WTC11 (cell line): ENCODE measurements around the gene TIMMDC1. TPM values are rescaled to one million over a fixed set of nuclear protein-coding genes. Genes with fewer than 3 reads are reported as not detected.

ENCODE experiments used
- ATAC-seq: fragments of 200-7000 bp; cut with Tn5 transposase; 2 replicates; pipeline ENCODE4 v1.10.0; 2021; ENCODE audit warnings: mild to moderate bottlenecking, moderate library complexity
- CTCF ChIA-PET: fragments of 300-600 bp; sonication (Branson Sonifier 250); formaldehyde crosslinking; loops from one replicate; lab custom pipeline; 2021; ENCODE audit warnings: antibody characterized with exemption; lab: Charles Lee
- POLR2A ChIA-PET: fragments of 350-600 bp; sonication (Branson Sonifier 250); formaldehyde crosslinking; loops from one replicate; lab custom pipeline; 2021; ENCODE audit warnings: antibody characterized with exemption; lab: Charles Lee
- DNase-seq: peaks from one replicate; pipeline ENCODE4 v3.0.0; 2021; ENCODE audit warnings: low spot score
- H3K27ac Mint-ChIP-seq: 2 replicates; pipeline ENCODE4 v1.8.0; 2021; ENCODE audit warnings: mixed read lengths
- H3K27me3 Mint-ChIP-seq: 2 replicates; pipeline ENCODE4 v1.8.0; 2021; ENCODE audit warnings: low read depth, mild to moderate bottlenecking, moderate library complexity, mixed read lengths
- H3K36me3 Mint-ChIP-seq: 2 replicates; pipeline ENCODE4 v1.8.0; 2021; ENCODE audit warnings: mixed read lengths
- H3K4me1 Mint-ChIP-seq: 2 replicates; pipeline ENCODE4 v1.8.0; 2022; ENCODE audit warnings: mixed read lengths
- H3K4me3 Mint-ChIP-seq: 2 replicates; pipeline ENCODE4 v1.8.0; 2021; ENCODE audit warnings: mild to moderate bottlenecking, moderate library complexity, mixed read lengths
- H3K9me3 Mint-ChIP-seq: 2 replicates; pipeline ENCODE4 v1.8.0; 2021; ENCODE audit warnings: mixed read lengths
- AFF4 ChIP-seq: sonication (generic); formaldehyde crosslinking; IDR thresholded peaks from 2 replicates; pipeline ENCODE4 v1.8.1; 2023; ENCODE audit warnings: mild to moderate bottlenecking, missing genetic modification reagents, borderline replicate concordance
- ARID4B ChIP-seq: sonication (generic); formaldehyde crosslinking; IDR thresholded peaks from 2 replicates; pipeline ENCODE4 v1.8.0; 2023; ENCODE audit warnings: missing genetic modification reagents, mild to moderate bottlenecking, borderline replicate concordance
- ATF2 ChIP-seq: sonication (generic); formaldehyde crosslinking; IDR thresholded peaks from 2 replicates; pipeline ENCODE4 v1.8.1; 2022; ENCODE audit warnings: low read depth, missing genetic modification reagents, borderline replicate concordance
- CDX4 ChIP-seq: fragments of 250-450 bp; sonication (Bioruptor Pico); IDR thresholded peaks from 2 replicates; pipeline ENCODE4 v1.9.0; 2021; ENCODE audit warnings: moderate library complexity, mild to moderate bottlenecking, inconsistent platforms, borderline replicate concordance
- CREB1 ChIP-seq: sonication (generic); formaldehyde crosslinking; IDR thresholded peaks from 2 replicates; pipeline ENCODE4 v1.8.0; 2023; ENCODE audit warnings: mild to moderate bottlenecking, missing genetic modification reagents
- ERG ChIP-seq: fragments of 250-450 bp; sonication (Bioruptor Pico); IDR thresholded peaks from 2 replicates; pipeline ENCODE4 v1.8.0; 2021; ENCODE audit warnings: mild to moderate bottlenecking
- ETV6 ChIP-seq: sonication (generic); formaldehyde crosslinking; IDR thresholded peaks from 2 replicates; pipeline ENCODE4 v1.8.1; 2022; ENCODE audit warnings: mild to moderate bottlenecking, missing genetic modification reagents
- IRF1 ChIP-seq: sonication (generic); formaldehyde crosslinking; IDR thresholded peaks from 2 replicates; pipeline ENCODE4 v1.8.0; 2023; ENCODE audit warnings: missing genetic modification reagents
- IRF2 ChIP-seq: sonication (generic); formaldehyde crosslinking; IDR thresholded peaks from 2 replicates; pipeline ENCODE4 v1.8.0; 2022; ENCODE audit warnings: low read depth, missing genetic modification reagents, borderline replicate concordance
- MAX ChIP-seq: sonication (generic); formaldehyde crosslinking; IDR thresholded peaks from 2 replicates; pipeline ENCODE4 v1.8.0; 2022; ENCODE audit warnings: mild to moderate bottlenecking, missing genetic modification reagents
- NR1H2 ChIP-seq: sonication (generic); formaldehyde crosslinking; IDR thresholded peaks from 2 replicates; pipeline ENCODE4 v1.9.0; 2021; ENCODE audit warnings: mild to moderate bottlenecking, moderate library complexity, missing genetic modification reagents
- PRRX2 ChIP-seq: fragments of 250-450 bp; sonication (Bioruptor Pico); IDR thresholded peaks from 2 replicates; pipeline ENCODE4 v1.8.0; 2021; ENCODE audit warnings: mild to moderate bottlenecking
- SMAD3 ChIP-seq: sonication (generic); formaldehyde crosslinking; IDR thresholded peaks from 2 replicates; pipeline ENCODE4 v1.8.0; 2022; ENCODE audit warnings: missing genetic modification reagents, mild to moderate bottlenecking, borderline replicate concordance
- TP53 ChIP-seq: sonication (generic); formaldehyde crosslinking; IDR thresholded peaks from 2 replicates; pipeline ENCODE4 v1.8.1; 2023; ENCODE audit warnings: mild to moderate bottlenecking, missing genetic modification reagents
- ZBTB21 ChIP-seq: sonication (generic); formaldehyde crosslinking; IDR thresholded peaks from 2 replicates; pipeline ENCODE4 v1.8.1; 2023; ENCODE audit warnings: mild to moderate bottlenecking, missing genetic modification reagents, borderline replicate concordance
- ZNF121 ChIP-seq: sonication (generic); formaldehyde crosslinking; IDR thresholded peaks from 2 replicates; pipeline ENCODE4 v1.8.0; 2023; ENCODE audit warnings: missing genetic modification reagents
- ZNF317 ChIP-seq: sonication (generic); formaldehyde crosslinking; IDR thresholded peaks from 2 replicates; pipeline ENCODE4 v1.8.1; 2023; ENCODE audit warnings: low read depth, mild to moderate bottlenecking, moderate library complexity, missing genetic modification reagents, borderline replicate concordance
- total RNA-seq: library from RNA; stranded (reverse); gene quantifications from 3 replicates; pipeline ENCODE4 v1.2.3, GENCODE V29; 2021

TIMMDC1 gene
- total RNA-seq, 1 experiment from 2014 or later: 114 TPM

- TF ChIP-seq ARID4B (CRISPR knock-in tag) (no peak), ZNF121 (CRISPR knock-in tag) (no peak), NR1H2 (CRISPR knock-in tag) (no peak), IRF1 (CRISPR knock-in tag) (no peak)
Measured at GRCh38 chr3:119529883-119530282, 31.5 kb downstream of the TIMMDC1 start (continued).

- ATAC-seq: no peak
- H3K4me3 Mint-ChIP-seq: no peak overlapping the region
- POLR2A ChIA-PET: no interaction called here
Measured at GRCh38 chr3:119530456-119530855, 32.1 kb downstream of the TIMMDC1 start.

More at GRCh38 chr3:119530456-119530855, 32.1 kb downstream of the TIMMDC1 start:
- CTCF ChIA-PET: no interaction called here
- no peak for DNase-seq
- H3K4me1 Mint-ChIP-seq: peaks cover 2% of the 10 kb centered on the region
- no peaks in the 10 kb centered on the region for H3K9me3 Mint-ChIP-seq
- no peaks in the 10 kb centered on the region for H3K36me3 Mint-ChIP-seq
- no peaks in the 10 kb centered on the region for H3K27me3 Mint-ChIP-seq
- TF ChIP-seq ETV6 (CRISPR knock-in tag) (no peak), ZNF317 (CRISPR knock-in tag) (no peak), ZBTB21 (CRISPR knock-in tag) (no peak), AFF4 (CRISPR knock-in tag) (no peak), TP53 (CRISPR knock-in tag) (no peak), MAX (no peak), PRRX2 (CRISPR knock-in tag) (no peak), CREB1 (no peak), SMAD3 (CRISPR knock-in tag) (no peak), IRF2 (CRISPR knock-in tag) (no peak), ATF2 (CRISPR knock-in tag) (no peak), CDX4 (CRISPR knock-in tag) (no peak), ERG (CRISPR knock-in tag) (no peak), NR1H2 (CRISPR knock-in tag) (no peak)
- no peak overlapping the region; the same call in 1 of the 2 replicates for H3K27ac Mint-ChIP-seq
